ACC112 (cell line): ENCODE data around the gene KRTAP19-4.
"Not testable (repeated sequence)": the region's sequence is repeated elsewhere in the genome, so short reads cannot be mapped to it uniquely, and the experiment has no call there.

Experiments used
- H2AFZ ChIP-seq: fragments of 200-600 bp; sonication (generic); one replicate; pipeline ENCODE4 v1.6.0; 2017; ENCODE audit warnings: antibody characterized with exemption, low read length; ENCODE audit not compliant: unreplicated experiment
- H3K27ac ChIP-seq: fragments of 200-600 bp; sonication (generic); 2 replicates; pipeline ENCODE4 v1.5.1; 2014; ENCODE audit warnings: low read depth, mild to moderate bottlenecking, antibody characterized with exemption, low read length, moderate library complexity
- H3K27me3 ChIP-seq: fragments of 200-600 bp; sonication (generic); 2 replicates; pipeline ENCODE4 v1.6.1; 2014; ENCODE audit warnings: mild to moderate bottlenecking, antibody characterized with exemption, low read length, moderate library complexity, mixed read lengths; ENCODE audit not compliant: insufficient read depth
- H3K36me3 ChIP-seq: fragments of 200-600 bp; sonication (generic); 2 replicates; pipeline ENCODE4 v1.6.1; 2016; ENCODE audit warnings: mild to moderate bottlenecking, antibody characterized with exemption, low read length, moderate library complexity, mixed read lengths; ENCODE audit not compliant: insufficient read depth
- H3K4me1 ChIP-seq: fragments of 200-600 bp; sonication (generic); one replicate; pipeline ENCODE4 v1.6.1; 2016; ENCODE audit warnings: low read length, mixed read lengths; ENCODE audit not compliant: insufficient read depth, unreplicated experiment, control insufficient read depth
- H3K4me3 ChIP-seq: fragments of 200-600 bp; sonication (generic); 2 replicates; pipeline ENCODE4 v1.5.1; 2014; ENCODE audit warnings: mild to moderate bottlenecking, low read depth, low read length
- H3K79me2 ChIP-seq: fragments of 200-600 bp; sonication (generic); one replicate; pipeline ENCODE4 v1.6.0; 2016; ENCODE audit warnings: low read length; ENCODE audit not compliant: control insufficient read depth, unreplicated experiment, insufficient read depth

Gene KRTAP19-4, protein sequence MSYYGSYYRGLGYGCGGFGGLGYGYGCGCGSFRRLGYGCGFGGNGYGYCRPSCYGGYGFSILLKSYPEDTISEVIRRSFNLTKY

DNA sequence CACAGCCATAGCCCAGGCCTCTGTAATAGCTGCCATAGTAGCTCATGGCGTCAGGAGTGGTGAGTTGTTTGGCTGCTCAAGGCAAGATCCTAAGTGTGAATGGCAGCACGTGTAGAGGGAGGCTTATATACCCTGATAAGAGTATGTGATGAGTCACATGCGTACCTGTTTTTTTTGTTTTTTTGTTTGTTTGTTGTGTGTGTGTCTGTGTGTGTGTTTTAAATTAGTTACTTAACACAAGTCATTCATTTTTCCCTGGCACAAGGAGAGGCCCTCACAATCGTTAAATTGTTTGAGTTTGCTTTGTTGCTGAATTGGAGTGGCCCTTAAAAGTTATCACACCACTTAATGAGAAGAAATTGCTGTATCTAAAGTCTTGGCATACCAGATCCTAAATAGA, at the start of gene KRTAP19-4:
TSS of gene KRTAP19-4 (minus strand) at position 101 of the 400 bp plus-strand sequence. CDS start at position 46, 55 bp downstream.
- Histone ChIP-seq H3K36me3 (no peaks in the 10 kb centered on the region), H3K27me3 (no peaks in the 10 kb centered on the region), H3K79me2 (no peaks in the 10 kb centered on the region), H2AFZ (no peak within 1 kb of the TSS), H3K27ac (no peak within 1 kb of the TSS), H3K4me1 (no peaks in the 10 kb centered on the region), H3K4me3 (no peak within 1 kb of the TSS)

DNA sequence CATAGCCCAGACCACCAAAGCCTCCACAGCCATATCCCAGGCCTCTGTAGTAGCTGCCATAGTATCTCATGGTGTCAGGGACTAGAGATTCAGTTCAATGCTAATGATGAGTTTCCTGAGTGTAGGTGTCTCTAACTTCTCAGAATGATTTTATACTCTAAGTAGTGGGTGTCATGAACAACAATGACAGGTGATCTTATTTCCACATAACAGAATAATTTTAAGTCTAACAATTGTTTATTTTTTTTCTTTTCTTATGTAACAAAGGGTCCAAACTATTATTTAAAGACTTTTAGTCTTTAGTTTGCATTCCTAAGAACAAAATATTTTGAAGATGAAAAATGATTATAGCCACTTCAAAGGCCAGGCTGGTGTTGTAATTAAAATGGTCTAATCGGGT, 44.8 kb upstream of the KRTAP19-4 start, which contains the start of gene KRTAP19-6:
TSS of gene KRTAP19-6 (minus strand) at position 101 of the 400 bp plus-strand sequence. CDS start at position 70, 31 bp downstream.
- H3K4me1 ChIP-seq = no peaks in the 10 kb centered on the region
- no peaks in the 10 kb centered on the region for H3K27me3 ChIP-seq
- no peak within 1 kb of the TSS for H3K4me3 ChIP-seq
- no peaks in the 10 kb centered on the region for H3K79me2 ChIP-seq
- H3K27ac ChIP-seq = no peak within 1 kb of the TSS
- no peaks in the 10 kb centered on the region for H3K36me3 ChIP-seq
- H2AFZ ChIP-seq = no peak within 1 kb of the TSS

DNA sequence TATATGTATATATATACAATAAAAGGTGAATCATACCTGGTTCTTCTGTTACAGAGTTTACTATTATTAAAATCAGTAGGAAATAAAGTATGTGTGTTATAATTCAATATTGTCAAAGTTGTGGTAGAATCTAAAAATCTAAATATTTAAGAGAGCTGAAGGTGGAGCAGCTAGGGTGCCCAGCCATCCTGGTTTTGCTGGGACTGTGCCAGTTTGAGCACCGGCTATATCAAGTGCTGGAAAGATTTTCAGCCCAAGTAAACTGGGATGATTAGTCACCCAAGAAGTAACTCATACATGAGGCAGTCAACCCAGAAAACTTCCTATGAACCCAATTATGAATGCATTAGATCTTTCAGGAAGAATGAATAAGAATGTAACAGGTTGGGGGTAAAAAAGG, 21.9 kb upstream of the KRTAP19-4 start:
- no peaks in the 10 kb centered on the region for H3K27me3 ChIP-seq
- H2AFZ ChIP-seq = no peak overlapping the region
- H3K27ac ChIP-seq = no peak overlapping the region
- H3K4me1 ChIP-seq = no peaks in the 10 kb centered on the region
- H3K36me3 ChIP-seq = no peaks in the 10 kb centered on the region
- H3K79me2 ChIP-seq = no peaks in the 10 kb centered on the region
- no peak overlapping the region for H3K4me3 ChIP-seq

DNA sequence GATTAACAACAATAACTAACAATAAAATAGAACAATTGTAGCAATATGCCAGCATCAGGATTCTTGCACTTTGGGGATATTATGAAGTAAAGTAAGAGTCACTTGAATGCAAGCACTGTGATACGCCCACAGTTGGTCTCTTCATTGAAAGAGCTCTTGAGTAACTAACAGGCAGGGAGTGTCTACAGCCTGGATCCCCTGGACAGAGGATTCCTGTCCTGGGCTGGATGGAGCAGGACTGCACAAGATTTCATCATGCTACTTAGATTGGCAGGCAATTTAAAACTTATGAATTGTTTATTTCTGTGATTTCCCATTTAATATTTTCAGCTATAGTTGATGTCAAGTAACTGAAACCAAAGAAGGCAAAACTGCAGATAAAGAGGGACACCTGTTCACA, 18.7 kb upstream of the KRTAP19-4 start:
- Histone ChIP-seq H3K27ac (no peak overlapping the region), H3K36me3 (no peaks in the 10 kb centered on the region)

DNA sequence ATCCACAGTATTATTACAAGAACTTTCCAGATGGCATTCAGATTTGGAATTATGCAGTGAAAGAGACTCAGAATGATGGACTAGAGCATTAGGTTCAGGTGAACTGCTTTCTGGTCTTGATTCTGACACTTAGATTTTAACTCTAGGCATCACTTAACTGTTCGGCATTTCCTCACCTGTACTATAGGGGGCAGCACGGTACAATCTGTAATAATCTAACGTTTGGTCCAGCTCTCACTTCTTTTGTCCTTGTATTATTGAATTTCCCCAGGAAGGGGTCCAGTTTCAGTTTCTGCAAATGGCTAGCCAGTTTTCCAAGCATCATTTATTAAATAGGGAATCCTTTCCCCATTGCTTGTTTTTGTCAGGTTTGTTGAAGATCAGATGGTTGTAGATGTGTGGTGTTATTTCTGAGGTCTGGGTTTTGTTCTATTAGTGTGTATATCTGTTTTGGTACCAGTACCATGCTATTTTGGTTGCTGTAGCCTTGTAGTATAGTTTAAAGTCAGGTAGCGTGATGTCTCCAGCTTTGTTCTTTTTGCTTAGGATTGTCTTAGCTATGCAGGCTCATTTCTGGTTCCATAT, 8.7 kb upstream of the KRTAP19-4 start:
- H3K4me1 ChIP-seq, H3K79me2 ChIP-seq, H3K36me3 ChIP-seq, H3K27me3 ChIP-seq, H3K27ac ChIP-seq, H3K4me3 ChIP-seq, H2AFZ ChIP-seq: not testable (repeated sequence)

More for the DNA sequence above, 18.7 kb upstream of the KRTAP19-4 start:
- Histone ChIP-seq H2AFZ (no peak overlapping the region), H3K4me1 (no peaks in the 10 kb centered on the region), H3K79me2 (no peaks in the 10 kb centered on the region), H3K4me3 (no peak overlapping the region), H3K27me3 (no peaks in the 10 kb centered on the region)

DNA sequence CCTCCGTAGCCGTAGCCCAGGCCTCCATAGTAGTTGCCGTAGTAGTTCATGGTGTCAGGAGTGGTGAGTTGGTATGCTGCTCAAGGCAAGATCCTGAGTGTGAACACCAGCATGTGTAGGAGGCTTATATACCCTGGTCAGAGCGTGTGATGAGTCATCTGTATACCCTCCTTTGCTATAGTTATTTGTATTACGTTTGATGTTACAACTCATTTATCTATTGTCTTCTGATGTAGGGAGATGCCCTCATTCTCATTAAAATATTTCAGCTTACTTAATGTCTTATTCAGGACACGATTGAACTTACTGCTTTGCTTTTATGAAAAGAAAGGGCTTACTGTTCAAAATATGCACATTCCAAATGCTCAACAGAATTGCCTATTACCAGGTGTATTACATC, 5.1 kb upstream of the KRTAP19-4 start, which contains the start of gene KRTAP19-5:
TSS of gene KRTAP19-5 (minus strand) at position 101 of the 400 bp plus-strand sequence. CDS start at position 50, 51 bp downstream.
- Histone ChIP-seq H3K27me3 (no peaks in the 10 kb centered on the region), H3K79me2 (no peaks in the 10 kb centered on the region), H2AFZ (no peak within 1 kb of the TSS), H3K36me3 (no peaks in the 10 kb centered on the region), H3K4me3 (no peak within 1 kb of the TSS), H3K27ac (no peak within 1 kb of the TSS), H3K4me1 (no peaks in the 10 kb centered on the region)

DNA sequence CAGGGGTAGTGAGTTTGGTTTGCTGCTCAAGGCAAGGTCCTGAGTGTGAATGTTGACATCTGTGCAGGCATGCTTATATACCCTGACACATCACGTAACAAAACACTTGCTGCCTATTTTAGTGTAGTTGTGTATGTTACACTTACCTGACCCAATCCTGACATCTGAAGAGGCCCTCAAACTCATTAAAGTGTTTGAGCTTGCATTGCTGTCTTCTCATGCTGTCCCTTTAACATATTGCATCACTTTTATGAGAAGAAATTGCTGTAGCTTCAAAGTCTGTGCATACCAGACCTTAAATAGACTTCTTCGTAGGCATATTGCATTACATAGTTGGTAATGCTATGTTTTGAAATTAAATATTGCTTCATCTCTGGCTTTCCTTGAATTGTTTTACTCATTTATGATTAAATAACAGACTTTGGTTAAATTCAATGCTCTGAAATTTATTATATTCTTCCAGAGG, 5.0 kb downstream of the KRTAP19-4 start, which contains the start of gene KRTAP19-3:
TSS of gene KRTAP19-3 (minus strand) at position 51 of the 466 bp plus-strand sequence. CDS start 56 bp downstream, outside the sequence.
- Histone ChIP-seq H3K27ac (no peak within 1 kb of the TSS), H3K36me3 (no peaks in the 10 kb centered on the region), H2AFZ (no peak within 1 kb of the TSS), H3K4me3 (no peak within 1 kb of the TSS), H3K79me2 (no peaks in the 10 kb centered on the region), H3K4me1 (no peaks in the 10 kb centered on the region), H3K27me3 (no peaks in the 10 kb centered on the region)

DNA sequence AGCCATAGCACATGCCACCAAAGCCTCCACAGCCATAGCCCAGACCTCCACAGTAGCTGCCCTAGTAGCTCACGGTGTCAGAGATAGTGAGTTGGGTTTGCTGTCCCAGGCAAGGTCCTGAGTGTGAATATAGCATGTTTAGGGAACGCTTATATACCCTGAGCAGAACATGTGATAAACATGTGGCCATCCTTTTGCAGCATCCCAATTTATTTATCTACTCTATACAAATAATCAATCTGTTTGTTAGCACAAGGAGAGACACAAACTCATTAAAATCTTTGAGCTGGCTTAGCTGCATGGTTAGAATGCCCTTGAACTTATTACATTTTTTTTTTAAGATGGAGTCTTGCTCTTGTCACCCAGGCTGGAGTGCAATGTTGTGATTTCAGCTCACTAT, 9.6 kb downstream of the KRTAP19-4 start, which contains the start of gene KRTAP19-2:
TSS of gene KRTAP19-2 (minus strand) at position 101 of the 400 bp plus-strand sequence. CDS start at position 13, 88 bp downstream.
- H3K4me3 ChIP-seq = no peak within 1 kb of the TSS
- no peak within 1 kb of the TSS for H3K27ac ChIP-seq
- no peaks in the 10 kb centered on the region for H3K4me1 ChIP-seq
- H2AFZ ChIP-seq = no peak within 1 kb of the TSS
- no peaks in the 10 kb centered on the region for H3K27me3 ChIP-seq
- no peaks in the 10 kb centered on the region for H3K79me2 ChIP-seq
- H3K36me3 ChIP-seq = no peaks in the 10 kb centered on the region

DNA sequence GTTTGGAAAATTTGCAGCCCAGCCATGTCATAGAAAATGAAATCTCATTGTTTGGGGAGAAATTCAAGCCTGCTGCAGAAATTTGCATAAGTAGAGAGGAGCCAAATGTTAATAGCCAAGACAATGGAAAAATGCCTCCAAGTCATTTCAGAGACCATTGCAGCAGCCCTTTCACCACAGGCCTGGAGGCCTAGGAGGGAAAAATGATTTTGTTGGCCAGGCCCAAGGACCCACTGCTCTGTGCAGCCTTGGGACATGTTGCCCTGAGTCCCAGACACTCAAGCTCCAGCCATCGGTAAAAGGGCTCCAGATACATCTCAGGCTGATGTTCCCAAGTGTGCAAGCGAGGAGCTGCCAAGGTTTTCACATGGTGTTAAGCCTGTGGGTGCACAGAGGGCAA, 10.8 kb downstream of the KRTAP19-4 start:
- Histone ChIP-seq H3K4me1 (no peaks in the 10 kb centered on the region), H3K36me3 (no peaks in the 10 kb centered on the region), H3K79me2 (no peaks in the 10 kb centered on the region), H3K4me3 (no peak overlapping the region), H3K27ac (no peak overlapping the region), H3K27me3 (no peaks in the 10 kb centered on the region), H2AFZ (no peak overlapping the region)

DNA sequence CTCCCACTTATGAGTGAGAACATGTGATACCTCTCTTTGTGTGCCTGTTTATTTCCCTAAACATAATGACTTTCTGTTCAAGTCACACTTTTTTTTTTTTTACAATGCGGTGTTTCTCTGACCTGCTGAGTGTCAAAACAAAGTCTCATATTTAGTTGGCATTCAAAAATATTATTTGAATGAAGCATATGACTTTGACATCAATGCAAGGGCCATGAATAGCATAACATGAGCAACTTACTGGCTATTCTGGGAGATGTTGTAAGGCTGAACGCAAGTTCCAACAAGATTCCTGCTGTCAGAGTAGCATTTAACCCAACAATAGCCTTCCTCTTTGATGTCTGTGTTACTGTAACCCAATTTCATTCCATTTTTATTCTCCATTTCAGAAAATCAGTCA, 14.8 kb downstream of the KRTAP19-4 start:
- Histone ChIP-seq H2AFZ (no peak overlapping the region), H3K79me2 (no peaks in the 10 kb centered on the region), H3K4me3 (no peak overlapping the region), H3K4me1 (no peaks in the 10 kb centered on the region), H3K27ac (no peak overlapping the region), H3K36me3 (no peaks in the 10 kb centered on the region), H3K27me3 (no peaks in the 10 kb centered on the region)

DNA sequence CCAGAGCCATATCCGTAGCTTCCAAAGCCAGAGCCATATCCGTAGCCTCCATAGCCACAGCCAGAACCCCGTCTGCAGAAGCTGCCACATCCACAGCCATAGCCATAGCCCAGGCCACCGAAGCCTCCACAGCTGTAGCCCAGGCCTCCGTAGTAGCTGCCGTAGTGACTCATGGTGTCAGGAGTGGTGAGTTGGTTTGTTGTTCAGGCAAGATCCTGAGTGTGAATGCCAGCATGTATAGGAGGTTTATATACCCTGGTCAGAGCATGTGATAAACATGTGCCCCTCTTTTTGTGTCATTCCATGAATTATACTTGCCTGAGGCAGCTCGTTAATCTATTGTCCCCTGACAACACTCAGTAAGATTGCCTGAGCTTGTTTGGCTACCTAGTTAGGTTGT, 16.8 kb downstream of the KRTAP19-4 start, which contains the start of gene KRTAP19-1:
TSS of gene KRTAP19-1 (minus strand) at position 223 of the 400 bp plus-strand sequence. CDS start at position 173, 50 bp downstream.
- H2AFZ ChIP-seq = no peak within 1 kb of the TSS
- no peaks in the 10 kb centered on the region for H3K27me3 ChIP-seq
- H3K4me3 ChIP-seq = no peak within 1 kb of the TSS
- H3K4me1 ChIP-seq = no peaks in the 10 kb centered on the region
- no peaks in the 10 kb centered on the region for H3K79me2 ChIP-seq
- no peak within 1 kb of the TSS for H3K27ac ChIP-seq
- no peaks in the 10 kb centered on the region for H3K36me3 ChIP-seq
